HepG2 (cell line): ENCODE measurements around the gene EXO1. TPM values are rescaled to one million over a fixed set of nuclear protein-coding genes. Genes with fewer than 3 reads are reported as not detected.

Experiments
- ATAC-seq: fragments of 200-7000 bp; cut with Tn5 transposase; 3 replicates; pipeline ENCODE4 v1.9.1; 2020; ENCODE audit warnings: mild to moderate bottlenecking, moderate library complexity
- BruUV-seq: library from RNA; stranded (reverse); fragments of 400-500 nt; replicated peaks from 2 replicates; lab custom pipeline; 2021; lab: Mats Ljungman, UMichigan
- CTCF ChIA-PET: fragments of 300-600 bp; formaldehyde crosslinking; extraction: SDS; loops from one replicate; lab custom pipeline; 2021; ENCODE audit warnings: low total read pairs, inconsistent platforms, low intra/inter-chr PET ratio; lab: Yijun Ruan, JAX
- POLR2A ChIA-PET: fragments of 350-600 bp; sonication (Branson Sonifier 250); formaldehyde crosslinking; loops from one replicate; lab custom pipeline; 2020; ENCODE audit warnings: antibody characterized with exemption, inconsistent platforms; lab: Yijun Ruan, JAX
- DNase-seq: peaks from one replicate; pipeline ENCODE4 v3.0.0-alpha.2; 2015; ENCODE audit warnings: low spot score
- FAIRE-seq: peaks from 3 replicates; lab custom pipeline; 2011; peaks lifted over from hg19 to GRCh38; lab: Jason Lieb, UNC
- H2AFZ ChIP-seq: one replicate; pipeline ENCODE4 v1.6.1; 2011; ENCODE audit warnings: low read length, inconsistent platforms
- H3K27ac ChIP-seq: fragments of 300-600 bp; 3 replicates; pipeline ENCODE4 v1.8.0; 2011; ENCODE audit warnings: mixed run types, mild to moderate bottlenecking, mixed read lengths, low read length, inconsistent platforms; ENCODE audit not compliant: insufficient read depth; ENCODE audit errors: extremely low read length
- H3K27me3 ChIP-seq, 2 experiments: fragments of 200-600 bp in 1 of 2; 2 replicates in 1 of 2; 3 replicates in 1 of 2; pipeline versions ENCODE4 v1.6.0 to v1.8.0; 2011; ENCODE audit warnings: low read length in 2 of 2, mild to moderate bottlenecking in 2 of 2, moderate library complexity in 2 of 2, inconsistent platforms in 1 of 2; ENCODE audit not compliant: insufficient read depth in 2 of 2, control insufficient read depth in 1 of 2
- H3K36me3 ChIP-seq, 2 experiments: fragments of 200-600 bp in 1 of 2; replicated peaks in 1 of 2; 2 replicates in 1 of 2; 3 replicates in 1 of 2; pipeline versions ENCODE4 v1.5.1 to v1.8.0; 2011; ENCODE audit warnings: low read length in 2 of 2, inconsistent platforms in 1 of 2; ENCODE audit not compliant: insufficient read depth in 2 of 2, control insufficient read depth in 1 of 2
- H3K4me1 ChIP-seq: 2 replicates; pipeline ENCODE4 v1.5.1; 2012; ENCODE audit warnings: low read length, inconsistent platforms; ENCODE audit not compliant: insufficient read depth
- H3K4me2 ChIP-seq: 2 replicates; pipeline ENCODE4 v1.6.0; 2011; ENCODE audit warnings: low read depth, low read length, inconsistent platforms
- H3K4me3 ChIP-seq, 3 experiments: fragments of 200-600 bp in 1 of 3; sonication (generic), shearing (Covaris generic) in 1 of 3; replicated peaks in 1 of 3; 2 replicates each; pipeline ENCODE4 v1.5.1; 2011 to 2016; ENCODE audit warnings: low read length in 3 of 3, inconsistent platforms in 2 of 3, low read depth in 2 of 3, mild to moderate bottlenecking in 2 of 3, control low read depth in 1 of 3, mixed read lengths in 1 of 3; ENCODE audit not compliant: insufficient read depth in 1 of 3
- H3K79me2 ChIP-seq: one replicate; pipeline ENCODE4 v1.6.1; 2011; ENCODE audit warnings: low read length, inconsistent platforms; ENCODE audit not compliant: insufficient read depth
- H3K9ac ChIP-seq: 2 replicates; pipeline ENCODE4 v1.6.0; 2011; ENCODE audit warnings: mild to moderate bottlenecking, low read depth, low read length, inconsistent platforms; ENCODE audit not compliant: insufficient read depth
- H3K9me3 ChIP-seq: 2 replicates; pipeline ENCODE4 v1.5.1; 2012; ENCODE audit warnings: mild to moderate bottlenecking, low read length
- H4K20me1 ChIP-seq: 2 replicates; pipeline ENCODE4 v1.6.0; 2011; ENCODE audit warnings: inconsistent platforms, mild to moderate bottlenecking, low read length, moderate library complexity; ENCODE audit not compliant: insufficient read depth
- ADNP ChIP-seq: sonication (generic); formaldehyde crosslinking; IDR thresholded peaks from 2 replicates; pipeline ENCODE4 v1.4.0; 2020; ENCODE audit warnings: missing genetic modification reagents
- CCDC6 ChIP-seq: sonication (generic); formaldehyde crosslinking; IDR thresholded peaks from 2 replicates; pipeline ENCODE4 v1.8.1; 2022; ENCODE audit warnings: mild to moderate bottlenecking, missing genetic modification reagents, moderate library complexity
- CREM ChIP-seq, 2 experiments: sonication (generic) in 1 of 2; formaldehyde crosslinking in 1 of 2; IDR thresholded peaks; 2 replicates each; pipeline versions ENCODE4 v1.4.0 to v1.6.1; 2016 to 2020; ENCODE audit warnings: antibody characterized with exemption in 1 of 2, mild to moderate bottlenecking in 1 of 2, missing genetic modification reagents in 1 of 2
- ETV5 ChIP-seq: IDR thresholded peaks from 2 replicates; pipeline ENCODE4 v1.6.1; 2018; ENCODE audit warnings: missing biosample characterization, missing genetic modification reagents, inconsistent platforms, borderline replicate concordance
- FOXK1 ChIP-seq: sonication (generic); formaldehyde crosslinking; IDR thresholded peaks from 2 replicates; pipeline ENCODE4 v1.4.0; 2020; ENCODE audit warnings: low read depth, missing genetic modification reagents, borderline replicate concordance
- GATAD2A ChIP-seq: IDR thresholded peaks from 2 replicates; pipeline ENCODE4 v1.6.1; 2016
- NFYC ChIP-seq: IDR thresholded peaks from 2 replicates; pipeline ENCODE4 v1.6.1; 2016; ENCODE audit warnings: missing genetic modification reagents, missing compliant biosample characterization
- SALL1 ChIP-seq: sonication (generic); formaldehyde crosslinking; IDR thresholded peaks from 2 replicates; pipeline ENCODE4 v1.8.0; 2022; ENCODE audit warnings: mild to moderate bottlenecking, missing genetic modification reagents
- ZNF263 ChIP-seq: sonication (generic); formaldehyde crosslinking; IDR thresholded peaks from 2 replicates; pipeline ENCODE4 v1.4.0; 2020; ENCODE audit warnings: missing genetic modification reagents
- ZNF766 ChIP-seq: sonication (generic); formaldehyde crosslinking; IDR thresholded peaks from 2 replicates; pipeline ENCODE4 v1.5.0; 2020; ENCODE audit warnings: missing genetic modification reagents, borderline replicate concordance
- ZNF780A ChIP-seq: sonication (generic); formaldehyde crosslinking; IDR thresholded peaks from 2 replicates; pipeline ENCODE4 v1.8.0; 2022; ENCODE audit warnings: mild to moderate bottlenecking, missing genetic modification reagents, moderate library complexity
- ZNF800 ChIP-seq: sonication (generic); formaldehyde crosslinking; IDR thresholded peaks from 2 replicates; pipeline ENCODE4 v1.4.0; 2020; ENCODE audit warnings: missing genetic modification reagents
- WGBS: methylation state at CpG from one replicate; pipeline ENCODE4 v1.1.6; 2017; ENCODE audit warnings: low lambda C conversion rate; 5-methylcytosine and 5-hydroxymethylcytosine counted together
- in situ Hi-C: cut with HindIII; loops from 2 replicates; pipeline ENCODE4 v1.10.0; 2017; ENCODE audit warnings: low pct_unique_long_range_greater_than_20kb; ENCODE audit not compliant: extremely low pct_ligation_motif_present
- intact Hi-C: fragments of 100-400 bp; cut with micrococcal nuclease; formaldehyde crosslinking; loops from one replicate; pipeline ENCODE4 v1.10.0; 2022; ENCODE audit not compliant: unreplicated experiment
- polyA plus RNA-seq, 8 experiments: library from polyadenylated mRNA; depleted of rRNA in 3 of 8; stranded (reverse) in 7 of 8; unstranded in 1 of 8; fragments of >200 nt; fragmentation: Illumina TruSeq in 4 of 8; extraction: Trizol in 4 of 8; gene quantifications; 2 replicates each; pipeline versions ENCODE4 v1.2.1 to v1.2.3, GENCODE V29; 2011 to 2016; ENCODE audit warnings: low read depth in 4 of 8, missing spikeins in 1 of 8, mixed read lengths in 1 of 8; ENCODE audit not compliant: insufficient read depth in 1 of 8
- total RNA-seq, 5 experiments: library from RNA; depleted of rRNA; stranded (reverse); fragments of >200 nt; fragmentation: Illumina TruSeq; extraction: Trizol; gene quantifications; 2 replicates each; pipeline ENCODE4 v1.2.3, GENCODE V29; 2016; ENCODE audit warnings: low read depth in 1 of 5
- TF ChIP-seq, protein P1 (sequence below): sonication (generic); formaldehyde crosslinking; conservative IDR thresholded peaks from 2 replicates; pipeline ENCODE4 v1.5.0; 2020; ENCODE audit warnings: missing genetic modification reagents
- TF ChIP-seq, protein P2 (sequence below): sonication (generic); formaldehyde crosslinking; conservative IDR thresholded peaks from 2 replicates; pipeline ENCODE4 v1.8.0; 2022; ENCODE audit warnings: low read depth, missing genetic modification reagents

The EXO1 gene
- total and polyA plus RNA-seq, 2 of the 13 experiments (the other 11 are each of a cell fraction or from before 2014, with no cell fraction given): 3.2 to 26.1 TPM

DNA sequence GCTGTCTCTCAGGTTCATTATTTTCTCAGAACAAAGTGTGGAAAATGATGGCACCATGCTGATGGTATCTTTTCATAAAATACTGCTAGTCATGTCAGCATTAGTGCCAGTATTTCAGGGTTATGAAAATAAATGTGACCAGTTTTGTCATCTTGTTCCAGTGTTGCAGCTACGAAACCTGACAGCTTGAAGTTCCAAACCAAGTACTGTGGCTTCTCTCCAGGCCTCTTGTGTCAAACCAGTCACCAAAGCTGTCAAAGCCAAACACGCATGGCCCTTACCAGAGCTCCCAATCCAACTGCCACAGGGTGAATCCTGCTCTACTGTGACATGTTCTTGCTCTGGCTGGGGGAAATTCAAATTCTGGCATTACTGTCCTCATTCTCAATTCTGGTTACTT is 20.7 kb upstream of the EXO1 start:
- ChIA-PET CTCF (no interaction called here), POLR2A (no interaction called here)
- H3K79me2 ChIP-seq: no peaks in the 10 kb centered on the region
- H3K27me3 ChIP-seq: no peaks in the 10 kb centered on the region; a peak in 1 of 5 replicates
- H2AFZ ChIP-seq: no peak overlapping the region
- H4K20me1 ChIP-seq: no peaks in the 10 kb centered on the region
- in situ Hi-C loops: no loop called here
- no TSS peak for BruUV-seq
- no peak overlapping the region for H3K27ac ChIP-seq
- intact Hi-C loops: no loop called here
- H3K36me3 ChIP-seq: no peaks in the 10 kb centered on the region
- H3K9ac ChIP-seq: no peak overlapping the region
- no peak for TF ChIP-seq GATAD2A (CRISPR knock-in tag)
- no peak for TF ChIP-seq ETV5 (CRISPR knock-in tag)
- no peak for TF ChIP-seq ZNF263 (CRISPR knock-in tag)
- TF ChIP-seq, all 625 proteins: peak for 0
- ATAC-seq (no peak), FAIRE-seq (no peak), DNase-seq (no peak)
- Histone ChIP-seq H3K4me3 (no peak overlapping the region), H3K4me1 (no peaks in the 10 kb centered on the region), H3K4me2 (no peak overlapping the region), H3K9me3 (no peaks in the 10 kb centered on the region)
- WGBS: 51% methylated on average over 2 of the region's 2 CpGs

DNA sequence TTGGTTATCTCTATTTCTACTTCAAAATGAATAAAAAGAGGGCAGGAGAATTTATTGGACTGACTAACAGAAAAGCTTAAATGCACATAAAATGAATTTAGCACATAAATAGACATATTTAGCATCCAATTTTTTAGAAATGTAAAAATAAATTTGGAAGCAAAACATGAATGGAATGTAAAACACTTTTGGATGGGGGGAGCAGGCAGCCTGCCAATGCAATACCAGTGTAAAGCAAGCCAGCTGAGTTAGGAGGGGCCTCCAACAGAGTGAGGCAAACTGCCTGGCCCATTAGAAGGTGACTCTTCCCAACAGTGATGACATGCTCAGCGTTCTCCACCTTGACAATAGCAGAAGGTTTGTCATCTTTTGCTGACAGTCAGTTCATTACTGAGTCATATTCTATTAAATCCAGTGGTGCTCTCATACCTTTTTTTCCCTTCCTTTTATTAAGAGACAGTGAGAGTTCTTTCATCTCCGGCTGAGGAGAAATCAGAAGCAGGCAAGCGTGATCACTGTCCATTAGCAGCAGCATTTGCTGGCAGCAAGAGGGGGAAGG is 19.5 kb upstream of the EXO1 start:
- H2AFZ ChIP-seq: no peak overlapping the region
- intact Hi-C loops: no loop called here

More for the DNA sequence above, 19.5 kb upstream of the EXO1 start:
- H3K9ac ChIP-seq: no peak overlapping the region
- TF ChIP-seq SALL1 (CRISPR knock-in tag) (no peak), ZNF800 (CRISPR knock-in tag) (no peak), CCDC6 (no peak), FOXK1 (CRISPR knock-in tag) (no peak), NFYC (CRISPR knock-in tag) (no peak), CREM (IDR thresholded peaks at IDR 0.05) (no peak), CREM (CRISPR knock-in tag; IDR thresholded peaks at IDR 0.05) (no peak), ZNF766 (CRISPR knock-in tag) (no peak), ZNF780A (CRISPR knock-in tag) (no peak), ADNP (CRISPR knock-in tag) (no peak)
- TF ChIP-seq, protein P1, sequence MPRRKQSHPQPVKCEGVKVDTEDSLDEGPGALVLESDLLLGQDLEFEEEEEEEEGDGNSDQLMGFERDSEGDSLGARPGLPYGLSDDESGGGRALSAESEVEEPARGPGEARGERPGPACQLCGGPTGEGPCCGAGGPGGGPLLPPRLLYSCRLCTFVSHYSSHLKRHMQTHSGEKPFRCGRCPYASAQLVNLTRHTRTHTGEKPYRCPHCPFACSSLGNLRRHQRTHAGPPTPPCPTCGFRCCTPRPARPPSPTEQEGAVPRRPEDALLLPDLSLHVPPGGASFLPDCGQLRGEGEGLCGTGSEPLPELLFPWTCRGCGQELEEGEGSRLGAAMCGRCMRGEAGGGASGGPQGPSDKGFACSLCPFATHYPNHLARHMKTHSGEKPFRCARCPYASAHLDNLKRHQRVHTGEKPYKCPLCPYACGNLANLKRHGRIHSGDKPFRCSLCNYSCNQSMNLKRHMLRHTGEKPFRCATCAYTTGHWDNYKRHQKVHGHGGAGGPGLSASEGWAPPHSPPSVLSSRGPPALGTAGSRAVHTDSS (CRISPR knock-in tag): no peak
- TF ChIP-seq, protein P2, sequence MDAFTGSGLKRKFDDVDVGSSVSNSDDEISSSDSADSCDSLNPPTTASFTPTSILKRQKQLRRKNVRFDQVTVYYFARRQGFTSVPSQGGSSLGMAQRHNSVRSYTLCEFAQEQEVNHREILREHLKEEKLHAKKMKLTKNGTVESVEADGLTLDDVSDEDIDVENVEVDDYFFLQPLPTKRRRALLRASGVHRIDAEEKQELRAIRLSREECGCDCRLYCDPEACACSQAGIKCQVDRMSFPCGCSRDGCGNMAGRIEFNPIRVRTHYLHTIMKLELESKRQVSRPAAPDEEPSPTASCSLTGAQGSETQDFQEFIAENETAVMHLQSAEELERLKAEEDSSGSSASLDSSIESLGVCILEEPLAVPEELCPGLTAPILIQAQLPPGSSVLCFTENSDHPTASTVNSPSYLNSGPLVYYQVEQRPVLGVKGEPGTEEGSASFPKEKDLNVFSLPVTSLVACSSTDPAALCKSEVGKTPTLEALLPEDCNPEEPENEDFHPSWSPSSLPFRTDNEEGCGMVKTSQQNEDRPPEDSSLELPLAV (CRISPR knock-in tag): no peak
- ChIA-PET CTCF (no interaction called here), POLR2A (no interaction called here)
- no peak overlapping the region for H3K4me2 ChIP-seq
- H3K4me1 ChIP-seq: no peaks in the 10 kb centered on the region
- ATAC-seq (peak; percentile 52; the same call in 1 of the 3 replicates), FAIRE-seq (no peak), DNase-seq (no peak)
- no peaks in the 10 kb centered on the region for H3K9me3 ChIP-seq
- BruUV-seq: no TSS peak
- H3K27ac ChIP-seq: no peak overlapping the region
- H3K4me3 ChIP-seq: no peak overlapping the region
- H3K36me3 ChIP-seq: no peaks in the 10 kb centered on the region
- WGBS: 1% methylated on average over 3 of the region's 3 CpGs
- H4K20me1 ChIP-seq: no peaks in the 10 kb centered on the region
- H3K79me2 ChIP-seq: no peaks in the 10 kb centered on the region
- in situ Hi-C loops: no loop called here
- no peaks in the 10 kb centered on the region; a peak in 1 of 5 replicates for H3K27me3 ChIP-seq
